NCI-H2196 (cell line): ENCODE measurements around the gene TMEM243.
"Not testable (repeated sequence)": the region's sequence is repeated elsewhere in the genome, so short reads cannot be mapped to it uniquely, and the experiment has no call there.

ENCODE experiments used
- DNase-seq: peaks from one replicate; lab custom pipeline; 2025; ENCODE audit not compliant: unreplicated experiment; lab: John Stamatoyannopoulos, UW

The TMEM243 gene

GRCh38 chr7:87212498-87212897, 7.0 kb downstream of the TMEM243 start:
- no peak for DNase-seq

- no peak for DNase-seq
Measured at GRCh38 chr7:87210506-87210905, 9.0 kb downstream of the TMEM243 start.

- DNase-seq: no peak
Measured at GRCh38 chr7:87209295-87209924, 10.1 kb downstream of the TMEM243 start.

GRCh38 chr7:87206361-87206760, 13.2 kb downstream of the TMEM243 start:
- DNase-seq: no peak

GRCh38 chr7:87205701-87206100, 13.8 kb downstream of the TMEM243 start:
- not testable (repeated sequence) for DNase-seq

DNA sequence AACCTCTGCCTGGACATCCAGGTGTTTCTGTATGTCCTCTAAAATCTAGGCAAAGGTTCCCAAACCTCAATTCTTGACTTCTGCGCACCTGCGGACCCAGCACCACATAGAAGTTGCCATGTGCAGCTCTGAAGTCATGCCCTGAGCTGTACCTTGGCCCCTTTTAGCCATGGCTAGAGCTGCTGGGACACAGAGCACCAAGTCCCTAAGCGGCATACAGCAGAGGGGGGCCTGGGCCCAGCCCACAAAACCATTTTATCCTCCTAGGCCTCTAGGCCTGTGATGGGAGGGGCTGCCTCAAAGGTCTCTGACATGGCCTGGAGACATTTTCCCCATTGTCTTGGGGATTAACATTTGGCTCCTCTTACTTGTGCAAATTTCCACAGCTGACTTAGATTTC, 14.6 kb downstream of the TMEM243 start:
- no peak for DNase-seq

DNA sequence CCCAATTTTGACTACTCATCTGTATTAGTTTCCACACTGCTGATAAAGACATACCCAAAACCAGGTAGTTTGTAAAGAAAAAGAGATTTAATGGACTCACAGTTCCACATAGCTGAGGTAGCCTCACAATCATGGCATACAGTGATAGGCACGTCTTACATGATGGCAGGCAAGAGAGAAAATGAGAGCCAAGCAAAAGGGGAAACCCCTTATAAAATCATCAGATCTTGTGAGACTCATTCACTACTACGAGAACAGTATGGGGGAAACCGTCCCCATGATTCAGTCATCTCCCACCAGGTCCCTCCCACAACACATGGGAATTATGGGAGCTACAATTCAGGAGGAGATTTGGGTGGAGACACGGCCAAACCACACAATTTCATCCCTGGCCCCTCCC, 15.6 kb downstream of the TMEM243 start:
- DNase-seq: not testable (repeated sequence)

DNA sequence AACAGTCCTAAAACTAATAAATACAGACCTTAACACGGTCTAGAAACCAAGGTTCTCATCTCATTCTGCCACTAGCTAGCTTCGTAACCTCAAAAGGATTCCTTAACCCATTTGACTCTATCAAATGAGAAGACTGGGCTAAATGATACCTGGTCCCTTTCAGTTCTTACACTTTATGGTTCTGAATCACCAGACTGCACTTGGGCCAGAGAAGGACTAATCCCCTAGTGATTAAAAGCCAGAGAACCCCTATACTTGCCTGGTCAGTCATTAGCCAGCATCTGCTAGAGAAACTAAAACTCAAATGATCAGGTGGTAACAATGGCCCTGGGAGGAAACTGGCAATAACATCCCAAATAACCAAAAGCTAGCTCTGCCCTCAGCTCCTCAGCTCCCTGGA, 16.8 kb downstream of the TMEM243 start:
- no peak for DNase-seq

- DNase-seq: no peak
Measured at GRCh38 chr7:87202208-87202607, 17.3 kb downstream of the TMEM243 start.

GRCh38 chr7:87199700-87200450, 19.7 kb downstream of the TMEM243 start:
- no peak for DNase-seq

DNA sequence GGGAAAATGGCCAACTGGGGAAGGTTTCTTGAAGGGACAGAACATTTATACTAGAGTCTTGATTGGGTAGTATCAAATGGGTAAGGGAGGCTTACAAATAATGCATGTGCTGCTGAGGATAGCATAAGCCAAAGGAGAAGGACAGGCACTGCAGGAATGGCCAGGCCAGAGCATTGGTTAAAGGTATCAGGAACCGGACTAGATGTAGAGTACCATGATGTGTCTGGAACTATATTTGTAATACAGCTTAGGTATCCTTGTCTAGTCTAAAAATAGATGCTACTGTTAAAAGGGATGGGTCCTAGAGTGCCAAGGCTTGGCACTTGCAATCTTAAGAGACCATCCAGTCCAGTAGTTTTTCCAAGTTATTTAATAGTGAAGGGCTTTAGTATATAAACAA, 20.3 kb downstream of the TMEM243 start:
- no peak for DNase-seq

- DNase-seq: no peak
Measured at GRCh38 chr7:87193912-87194311, 25.6 kb downstream of the TMEM243 start.

- DNase-seq: no peak
Measured at GRCh38 chr7:87192784-87193487, 26.6 kb downstream of the TMEM243 start.

DNA sequence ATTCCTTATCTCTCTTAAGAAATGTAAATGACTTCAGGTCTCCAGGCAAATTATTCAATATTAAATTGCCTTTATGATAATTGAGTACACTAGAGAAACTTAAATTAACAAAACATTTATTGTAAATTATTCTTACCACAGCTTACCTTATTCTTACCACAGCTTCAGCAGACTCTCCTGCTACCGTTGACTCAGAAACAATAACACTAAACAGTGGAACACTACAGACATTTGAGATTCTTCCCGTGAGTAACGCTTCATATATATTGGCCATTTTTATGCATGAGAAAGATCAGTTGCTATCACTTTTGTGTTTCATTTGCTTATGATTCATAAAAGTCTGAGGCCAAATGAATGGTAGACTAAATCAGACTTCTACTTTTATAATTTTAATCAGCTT, 28.7 kb downstream of the TMEM243 start:
- DNase-seq: no peak

DNA sequence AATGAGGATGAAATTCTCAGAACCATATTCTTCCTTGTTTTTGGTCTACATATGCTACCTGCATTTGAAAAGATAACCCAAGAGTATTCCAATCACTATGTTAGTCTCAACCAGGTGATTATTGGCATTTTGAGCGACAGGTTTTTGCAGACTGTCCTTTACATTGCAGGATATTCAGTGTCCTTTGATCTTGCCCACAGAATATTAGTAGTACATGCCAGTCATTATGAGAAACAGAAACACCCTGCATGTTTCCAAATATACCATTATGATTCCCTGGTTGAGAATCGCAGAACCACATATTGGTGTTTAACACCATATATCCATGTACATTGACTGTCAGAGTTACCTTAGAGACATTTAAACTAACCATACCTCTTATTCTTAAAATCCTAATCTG, 30.6 kb downstream of the TMEM243 start:
- DNase-seq: no peak

DNA sequence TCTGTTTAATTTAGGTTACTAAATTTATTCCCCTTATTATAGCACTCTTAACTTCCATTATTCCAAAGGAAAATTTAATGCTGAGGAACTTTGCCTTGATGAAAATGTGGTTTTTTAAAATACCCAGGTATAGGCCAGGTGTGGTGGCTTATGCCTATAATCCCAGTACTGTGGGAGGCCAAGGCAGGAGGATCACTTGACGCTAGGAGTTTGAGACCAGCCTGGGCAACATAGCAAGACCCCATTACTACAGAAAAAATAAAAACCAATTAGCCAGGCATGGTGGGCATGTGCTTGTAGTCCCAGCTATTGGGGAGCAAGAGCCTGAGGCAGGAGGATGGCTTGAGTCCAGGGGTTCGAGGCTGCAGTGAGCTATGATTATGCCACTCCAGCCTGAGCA, 32.4 kb downstream of the TMEM243 start:
- DNase-seq: no peak

DNA sequence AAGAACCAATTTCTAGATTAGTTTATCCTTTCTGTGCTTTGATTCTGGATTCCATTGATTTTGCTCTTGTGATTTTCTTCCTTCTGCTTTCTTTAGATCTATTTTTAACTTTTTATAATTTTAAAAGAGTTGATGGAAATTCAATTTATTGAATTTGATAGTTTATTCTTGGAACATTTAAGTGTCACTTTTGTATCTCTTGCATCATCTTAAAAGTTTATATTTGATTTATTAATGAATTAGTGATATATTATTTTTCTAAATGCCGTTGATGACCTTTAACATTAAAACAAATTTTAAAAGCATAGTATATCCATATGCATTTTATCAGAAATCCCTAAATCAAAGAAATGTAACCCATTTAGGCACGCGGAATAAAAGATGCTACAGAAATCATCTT, 40.4 kb downstream of the TMEM243 start:
- no peak for DNase-seq

- DNase-seq: no peak
Measured at GRCh38 chr7:87178320-87178719, 41.2 kb downstream of the TMEM243 start.

DNA sequence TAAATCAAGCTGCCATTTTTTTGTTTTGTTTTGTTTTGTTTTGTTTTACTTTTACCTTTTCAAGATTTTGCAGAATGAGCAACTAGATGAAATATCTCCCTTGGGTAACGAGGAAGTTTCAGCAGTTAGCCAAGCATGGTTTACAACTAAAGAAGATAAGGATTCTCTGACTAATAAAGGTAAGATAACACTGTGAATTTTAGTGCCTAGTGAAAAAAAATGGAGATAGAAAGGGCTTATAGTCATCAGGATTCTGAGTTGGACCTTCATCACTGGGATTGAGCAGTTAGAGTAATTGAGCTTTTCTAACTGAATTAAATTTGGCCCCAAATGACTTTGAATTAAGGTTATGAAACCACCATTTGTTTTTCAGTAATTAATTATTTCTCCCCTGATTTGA, 46.1 kb downstream of the TMEM243 start:
- DNase-seq: no peak

- DNase-seq: no peak
Measured at GRCh38 chr7:87171282-87171934, 48.1 kb downstream of the TMEM243 start.

- DNase-seq: no peak
Measured at GRCh38 chr7:87170828-87171227, 48.7 kb downstream of the TMEM243 start.

GRCh38 chr7:87164433-87164832, 55.1 kb downstream of the TMEM243 start:
- DNase-seq: no peak
